GM21447 (cell line): Measurements from ENCODE around the gene MEMO1.
"Not testable (repeated sequence)": the region's sequence is repeated elsewhere in the genome, so short reads cannot be mapped to it uniquely, and the experiment has no call there.

Experiments used
- ATAC-seq: cut with Tn5 transposase; IDR thresholded peaks from one replicate; pipeline ENCODE4 v1.9.1; 2021; ENCODE audit not compliant: unreplicated experiment

MEMO1 gene

DNA sequence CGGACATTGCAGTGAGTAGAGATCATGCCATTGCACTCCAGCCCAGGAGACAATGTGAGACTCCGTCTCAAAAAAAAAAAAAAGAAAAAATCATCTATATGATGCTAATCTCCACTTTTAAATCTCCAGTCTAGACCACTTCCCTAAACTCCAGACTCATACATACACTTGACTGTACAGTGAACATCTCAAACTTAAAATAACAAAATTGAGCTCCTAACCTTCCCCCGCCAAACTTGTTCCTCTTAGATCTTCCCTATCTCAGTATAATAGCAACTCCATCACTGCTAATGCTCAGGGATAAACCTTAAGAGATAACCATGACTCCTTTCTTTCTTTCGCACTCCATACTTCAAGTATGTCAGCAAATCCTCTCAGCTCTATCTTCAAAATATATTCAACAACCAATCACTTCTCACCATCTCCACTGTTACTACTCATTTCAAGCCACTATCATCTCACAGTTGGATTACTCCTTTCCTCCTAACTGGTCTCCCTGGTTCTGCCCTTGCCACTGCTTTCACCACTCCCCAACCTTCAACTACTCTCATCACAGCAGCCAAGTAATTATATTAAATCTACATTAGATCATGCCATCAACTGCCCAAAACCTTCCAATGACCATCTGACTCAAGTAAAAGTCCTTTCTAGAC is 12.0 kb downstream of the MEMO1 start:
- no peak for ATAC-seq

GRCh38 chr2:31997653-31998052 is 13.2 kb downstream of the MEMO1 start:
- no peak for ATAC-seq

DNA sequence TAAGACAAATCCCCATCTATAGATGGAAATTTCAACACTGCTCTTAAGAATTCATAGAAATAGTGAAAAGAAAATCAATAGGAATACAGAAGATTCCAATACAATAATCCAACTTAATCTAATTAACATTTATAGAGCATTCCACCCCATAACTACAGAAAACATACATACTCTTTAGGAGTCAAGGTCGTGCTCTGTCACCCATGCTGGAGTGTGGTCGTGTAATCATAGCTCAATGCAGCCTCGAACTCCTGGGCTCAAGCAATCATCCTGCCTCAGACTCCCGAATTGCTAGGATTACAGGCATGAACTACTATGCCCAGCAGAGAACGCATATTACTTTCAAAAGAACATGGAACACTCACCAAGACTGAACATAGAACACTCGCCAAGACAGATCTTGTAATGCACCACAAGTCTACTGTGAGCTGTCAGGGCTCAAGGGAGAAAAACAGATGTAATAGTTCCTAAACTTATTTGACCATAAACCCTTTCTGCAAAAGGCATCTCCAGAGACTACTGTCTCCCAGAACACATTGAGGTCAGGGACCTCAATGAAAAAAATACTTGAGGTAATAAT is 14.1 kb downstream of the MEMO1 start:
- no peak for ATAC-seq

- ATAC-seq = no peak
Observed at GRCh38 chr2:31992934-31993333, 17.9 kb downstream of the MEMO1 start.

DNA sequence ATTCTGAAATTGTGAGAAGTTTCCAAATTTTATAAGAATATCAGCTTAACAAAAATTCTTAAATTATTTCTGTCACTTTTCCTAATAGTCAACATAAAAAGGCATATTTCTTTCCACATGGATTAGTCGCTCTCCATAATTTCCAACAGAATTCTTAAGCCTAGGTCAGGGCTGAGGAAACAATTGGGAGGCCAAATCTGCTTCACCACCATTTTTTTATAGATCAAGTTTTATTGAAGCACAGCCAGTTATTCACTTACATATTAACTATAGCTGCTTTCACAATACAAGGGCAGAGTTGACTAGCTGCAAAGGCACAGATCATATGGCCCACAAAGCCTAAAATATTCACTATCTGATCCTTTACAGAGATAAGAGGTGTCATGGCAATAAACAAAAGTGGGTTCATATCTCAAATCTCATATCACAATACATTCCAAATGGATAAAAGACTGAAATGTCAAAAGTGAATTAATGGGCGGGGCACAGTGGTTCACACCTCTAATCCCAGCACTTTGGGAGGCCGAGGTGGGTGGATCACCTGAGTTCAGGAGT is 18.7 kb downstream of the MEMO1 start:
- no peak for ATAC-seq

- ATAC-seq = no peak
Observed at GRCh38 chr2:31989946-31990345, 20.9 kb downstream of the MEMO1 start.

DNA sequence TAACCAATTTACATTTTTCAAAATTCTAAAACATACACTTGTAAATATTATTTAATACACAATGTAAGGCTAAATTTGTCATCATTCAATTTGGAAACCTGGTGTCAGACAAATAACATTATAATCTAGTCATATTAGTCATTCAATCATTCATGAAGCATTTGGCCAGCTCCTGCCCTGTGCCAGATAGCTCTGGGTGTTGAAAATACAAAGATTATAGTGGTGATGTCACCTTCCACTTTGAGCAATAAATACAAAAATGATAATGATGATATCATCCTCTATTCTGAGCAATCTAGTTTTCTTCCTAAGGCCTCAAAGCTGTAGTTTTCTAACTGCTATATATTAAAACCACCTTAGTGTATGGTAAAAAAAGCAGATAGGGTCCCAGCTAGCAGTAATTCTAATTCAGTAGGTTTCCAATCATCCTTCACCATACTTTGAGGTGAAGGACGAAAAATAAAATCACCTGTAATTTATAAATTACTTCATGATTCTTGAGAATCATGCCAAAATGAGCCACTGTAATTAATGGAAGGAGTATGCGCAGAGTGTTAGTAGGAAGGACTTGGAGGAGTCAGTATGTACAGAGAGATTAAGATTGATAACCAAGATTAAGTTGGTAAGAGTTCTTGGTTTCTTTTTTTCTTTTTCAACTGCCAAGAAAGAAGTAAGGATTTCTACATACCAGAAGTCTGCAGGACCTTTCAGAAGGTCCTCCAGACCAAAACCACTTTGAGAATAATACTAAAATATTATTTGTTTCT is 23.2 kb downstream of the MEMO1 start:
- no peak for ATAC-seq

DNA sequence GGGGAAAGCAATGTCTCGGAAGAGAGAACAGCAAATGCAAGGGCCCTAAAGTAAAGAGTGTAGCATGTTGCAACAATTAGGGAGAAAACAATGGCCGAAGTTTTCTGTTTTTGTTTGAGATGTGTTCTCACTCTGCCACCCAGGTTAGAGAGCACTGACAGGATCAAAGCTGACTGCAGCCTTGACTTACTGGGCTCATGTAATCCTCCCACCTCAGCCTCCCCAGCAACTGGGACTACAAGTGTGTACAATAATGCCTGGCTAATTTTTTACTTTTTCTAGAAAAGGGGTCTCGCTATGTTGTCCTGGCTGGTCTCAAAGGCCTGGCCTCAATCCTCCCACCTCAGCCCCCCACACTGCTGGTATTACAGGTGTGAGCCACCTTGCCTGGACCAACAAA is 23.9 kb downstream of the MEMO1 start:
- no peak for ATAC-seq

DNA sequence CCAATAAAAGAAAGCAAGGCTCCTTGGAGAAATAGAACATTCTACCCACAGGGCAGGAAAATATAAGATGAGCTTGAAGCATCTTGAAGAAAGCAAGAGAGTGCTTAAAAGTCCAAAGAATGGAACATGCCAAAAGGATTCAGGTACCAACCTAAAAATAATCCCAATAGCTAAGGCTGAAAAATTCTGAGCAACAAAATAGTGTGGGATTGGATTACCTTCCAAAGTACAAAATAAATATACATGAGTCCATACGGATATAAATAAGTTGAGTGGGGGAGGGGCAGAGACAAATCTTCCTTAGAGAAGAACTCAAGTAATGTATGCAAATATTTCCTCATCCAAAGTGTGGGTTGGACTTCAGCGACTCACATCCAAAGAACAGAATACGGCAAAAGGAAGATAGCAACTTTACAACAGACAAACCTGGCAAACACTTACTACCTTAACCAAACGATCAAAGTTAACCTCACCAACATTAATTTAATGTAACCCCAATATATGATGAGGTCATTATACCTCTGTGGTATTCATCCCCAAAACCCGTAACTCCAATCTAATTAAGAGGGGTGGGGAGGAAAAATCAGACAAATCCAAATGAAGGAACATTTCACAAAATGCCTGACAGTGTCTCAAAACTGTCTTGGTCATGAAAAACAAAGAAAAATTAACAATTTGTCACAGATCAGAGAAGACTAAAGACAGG is 26.9 kb downstream of the MEMO1 start:
- ATAC-seq = no peak

- ATAC-seq = peak; percentile 99
Observed at GRCh38 chr2:31980674-31981356, 30.0 kb downstream of the MEMO1 start.

DNA sequence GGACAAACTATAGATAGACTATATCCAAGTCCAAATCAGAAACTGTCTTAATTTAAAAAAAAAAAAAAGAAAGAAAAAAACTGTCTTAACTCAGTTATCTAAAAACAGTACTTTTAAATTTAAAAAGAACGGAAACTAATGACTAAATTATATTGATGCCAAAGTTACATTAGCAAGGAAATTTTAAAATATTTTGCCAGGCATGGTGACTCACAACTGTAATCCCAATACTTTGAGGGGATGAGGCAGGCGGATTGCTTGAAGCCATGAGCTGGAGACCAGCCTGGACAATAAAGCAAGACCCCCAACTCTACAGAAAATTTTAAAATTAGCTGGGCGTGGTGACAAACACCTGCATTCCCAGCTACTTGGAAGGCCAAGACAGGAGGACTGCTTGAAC is 30.9 kb downstream of the MEMO1 start:
- no peak for ATAC-seq

- ATAC-seq = no peak
Observed at GRCh38 chr2:31979018-31979417, 31.8 kb downstream of the MEMO1 start.

DNA sequence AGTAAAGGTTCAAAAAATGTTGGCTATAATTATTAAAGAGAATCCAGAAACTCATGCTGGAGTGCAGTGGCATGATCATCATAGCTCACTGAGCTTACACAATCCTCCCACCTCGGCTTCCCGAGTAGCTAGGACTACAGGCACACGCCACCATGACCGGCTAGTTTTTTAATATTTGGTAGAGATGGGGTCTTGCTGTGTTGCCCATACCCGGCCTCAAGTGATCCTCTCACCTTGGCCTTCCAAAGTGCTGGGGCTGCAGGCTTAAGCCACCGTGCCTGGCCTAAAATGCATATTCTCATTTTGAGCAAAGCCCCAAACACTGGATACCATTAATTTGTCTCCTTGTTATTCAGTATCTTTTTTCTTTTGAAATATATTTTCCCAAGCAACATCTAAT is 32.4 kb downstream of the MEMO1 start:
- no peak for ATAC-seq

DNA sequence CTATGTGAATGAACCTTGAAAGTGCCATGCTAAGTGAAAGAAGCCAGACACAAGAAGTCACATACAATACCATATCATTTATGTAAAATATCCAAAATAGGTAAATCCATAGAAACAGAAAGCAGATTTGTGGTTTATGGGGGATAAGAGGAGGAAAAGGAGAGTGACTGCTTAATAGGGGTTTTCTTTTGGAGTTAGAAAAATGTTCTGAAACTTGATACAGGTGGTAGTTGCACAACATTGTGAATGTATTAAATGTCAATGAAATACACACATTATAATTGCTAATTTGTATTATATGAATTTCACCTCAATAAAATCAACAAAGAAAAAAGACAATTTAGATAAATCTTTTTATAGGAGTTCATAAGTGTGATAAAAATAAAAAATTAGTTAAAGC is 37.1 kb downstream of the MEMO1 start:
- ATAC-seq = no peak

DNA sequence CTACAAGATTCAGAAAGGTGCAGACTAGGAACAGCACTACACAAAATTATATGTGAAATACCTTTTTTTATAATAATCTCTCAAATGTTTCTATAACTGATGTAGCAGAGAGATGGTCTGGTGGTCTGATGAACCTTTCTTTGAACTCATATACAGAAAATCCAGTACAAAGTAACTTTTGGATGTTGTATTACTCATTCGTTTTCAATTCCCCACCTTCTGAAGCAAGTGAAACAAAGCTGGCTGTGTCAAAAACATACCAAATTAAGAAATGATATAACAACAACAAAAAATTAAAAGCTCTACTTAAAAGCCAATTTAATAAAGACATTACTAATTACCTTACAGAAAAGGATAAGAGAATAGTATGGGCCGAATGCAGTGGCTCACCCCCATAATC is 38.7 kb downstream of the MEMO1 start:
- no peak for ATAC-seq

DNA sequence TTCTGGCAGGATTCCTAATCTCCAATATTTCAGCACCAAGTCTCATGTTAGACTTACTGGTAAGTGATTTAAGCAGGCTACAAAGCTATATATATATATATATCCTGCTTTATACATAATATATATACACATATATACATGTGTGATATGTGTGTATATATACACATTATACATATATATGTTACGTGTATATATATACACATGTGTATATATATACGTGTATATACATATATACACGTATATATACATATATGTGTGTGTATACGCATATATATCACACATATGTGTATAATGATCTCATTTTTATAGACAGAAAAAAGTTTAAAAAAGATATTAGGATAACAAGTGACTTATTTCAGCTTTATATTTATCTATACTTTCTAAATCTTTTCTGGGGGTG is 41.6 kb downstream of the MEMO1 start:
- no peak for ATAC-seq

GRCh38 chr2:31967790-31968189 is 43.0 kb downstream of the MEMO1 start:
- no peak for ATAC-seq

GRCh38 chr2:31966402-31966801 is 44.4 kb downstream of the MEMO1 start:
- ATAC-seq = not testable (repeated sequence)

DNA sequence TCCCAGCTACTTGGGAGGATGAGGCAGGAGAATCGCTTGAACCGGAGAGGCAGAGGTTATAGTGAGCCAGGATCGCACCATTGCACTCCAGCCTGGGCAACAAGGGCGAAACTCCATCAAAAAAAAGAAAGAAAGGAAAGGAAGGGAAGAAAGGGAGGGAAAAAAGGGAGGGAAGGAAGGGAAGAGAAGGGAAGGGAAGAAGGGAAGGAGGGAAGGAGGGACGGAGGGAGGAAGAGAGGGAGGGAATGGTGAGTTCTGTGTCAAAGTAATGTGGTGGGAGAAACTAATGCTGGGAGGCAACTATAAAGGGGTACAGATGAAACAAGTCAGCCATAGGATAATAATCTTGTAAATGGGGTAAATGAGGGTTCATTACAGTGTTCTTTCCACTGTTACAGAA is 45.7 kb downstream of the MEMO1 start:
- ATAC-seq = no peak

DNA sequence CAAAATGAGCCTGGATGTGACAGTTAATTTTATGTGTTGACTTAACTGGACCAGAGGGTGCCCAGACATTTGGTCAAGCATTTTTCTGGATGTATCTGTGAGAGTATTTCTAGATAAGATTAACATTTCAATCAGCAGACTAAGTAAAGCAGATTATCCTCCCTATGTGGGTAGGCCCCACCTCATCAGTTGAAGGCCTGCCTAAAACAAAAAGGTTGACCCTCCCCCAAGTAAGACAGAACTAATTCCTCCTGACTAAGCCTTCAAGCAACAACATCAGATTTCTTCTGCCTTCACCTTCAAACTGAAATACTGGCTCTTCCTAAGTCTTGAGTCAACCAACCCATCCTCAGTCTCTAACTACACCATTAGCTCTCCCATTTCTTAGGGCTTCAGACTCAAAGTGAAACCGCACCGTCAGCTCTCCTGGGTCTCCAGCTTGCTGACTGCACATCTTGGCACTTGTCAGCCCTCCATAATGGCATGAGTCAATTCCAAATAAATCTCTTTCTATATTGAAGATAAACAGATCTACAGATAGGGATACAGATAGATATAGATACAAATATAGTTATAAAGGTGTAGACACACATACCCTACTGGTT is 47.9 kb downstream of the MEMO1 start:
- ATAC-seq = no peak
